GM12875 (cell line): Measurements from ENCODE around the gene PIK3CB.
"Not testable (repeated sequence)": the region's sequence is repeated elsewhere in the genome, so short reads cannot be mapped to it uniquely, and the experiment has no call there.

Experiments used
- H3K4me3 ChIP-seq: one replicate; pipeline ENCODE4 v1.5.1; 2011; ENCODE audit warnings: low read depth, low read length, control low read depth
- CTCF ChIP-seq: IDR thresholded peaks from 2 replicates; pipeline ENCODE4 v1.5.1; 2011; ENCODE audit warnings: low read depth, mild to moderate bottlenecking, control low read depth, inconsistent platforms, low read length, moderate library complexity, borderline replicate concordance; ENCODE audit not compliant: insufficient read depth

The PIK3CB gene

GRCh38 chr3:138740072-138740471 lies 94.7 kb downstream of the PIK3CB start:
- H3K4me3 ChIP-seq = no peak overlapping the region
- no peak for TF ChIP-seq CTCF

- H3K4me3 ChIP-seq = no peak overlapping the region
- TF ChIP-seq CTCF = no peak
These were observed 102.3 kb downstream of the PIK3CB start for GRCh38 chr3:138732456-138732855.

- H3K4me3 ChIP-seq = no peak overlapping the region
- no peak for TF ChIP-seq CTCF
These were observed 107.6 kb downstream of the PIK3CB start for GRCh38 chr3:138726946-138727730.

GRCh38 chr3:138726042-138726441 lies 108.7 kb downstream of the PIK3CB start:
- not testable (repeated sequence) for H3K4me3 ChIP-seq

GRCh38 chr3:138725116-138725515 lies 109.6 kb downstream of the PIK3CB start:
- TF ChIP-seq CTCF = no peak
- no peak overlapping the region for H3K4me3 ChIP-seq

GRCh38 chr3:138724443-138724842 lies 110.3 kb downstream of the PIK3CB start:
- TF ChIP-seq CTCF = no peak

GRCh38 chr3:138718849-138719248 lies 115.9 kb downstream of the PIK3CB start:
- no peak for TF ChIP-seq CTCF
- H3K4me3 ChIP-seq = no peak overlapping the region

More at GRCh38 chr3:138724443-138724842, 110.3 kb downstream of the PIK3CB start:
- no peak overlapping the region for H3K4me3 ChIP-seq
